GM12875 (cell line): ENCODE measurements around the gene KCNC1.

Experiments
- H3K4me3 ChIP-seq: one replicate; pipeline ENCODE4 v1.5.1; 2011; ENCODE audit warnings: low read depth, low read length, control low read depth
- CTCF ChIP-seq: IDR thresholded peaks from 2 replicates; pipeline ENCODE4 v1.5.1; 2011; ENCODE audit warnings: low read depth, mild to moderate bottlenecking, control low read depth, inconsistent platforms, low read length, moderate library complexity, borderline replicate concordance; ENCODE audit not compliant: insufficient read depth

The KCNC1 gene

GRCh38 chr11:17743808-17744119, 9.2 kb downstream of the KCNC1 start:
- TF ChIP-seq CTCF, result no peak
- H3K4me3 ChIP-seq, result no peak overlapping the region

GRCh38 chr11:17744151-17744940, 9.8 kb downstream of the KCNC1 start:
- no peak overlapping the region for H3K4me3 ChIP-seq
- no peak for TF ChIP-seq CTCF

- TF ChIP-seq CTCF, result no peak
- H3K4me3 ChIP-seq, result no peak overlapping the region
These were observed 10.6 kb downstream of the KCNC1 start for GRCh38 chr11:17745023-17745772.

GRCh38 chr11:17746096-17746495, 11.5 kb downstream of the KCNC1 start:
- TF ChIP-seq CTCF, result no peak
- no peak overlapping the region for H3K4me3 ChIP-seq

- no peak for TF ChIP-seq CTCF
- no peak overlapping the region for H3K4me3 ChIP-seq
These were observed 12.8 kb downstream of the KCNC1 start for GRCh38 chr11:17747131-17747955.

- TF ChIP-seq CTCF, result no peak
- no peak overlapping the region for H3K4me3 ChIP-seq
These were observed 13.5 kb downstream of the KCNC1 start for GRCh38 chr11:17748044-17748443.
